Prostate gland (tissue), 2 donors: ENCODE data around the gene CDR2.

Experiments used
- POLR2AphosphoS5 ChIP-seq: sonication (generic); formaldehyde crosslinking; IDR thresholded peaks from one replicate; pipeline ENCODE4 v1.6.1; 2017; ENCODE audit warnings: antibody characterized with exemption
- TF ChIP-seq, protein P1 (sequence below), 4 experiments: fragments of 200-600 bp in 2 of 4; fragments of 450-650 bp in 2 of 4; sonication (generic) in 2 of 4; IDR thresholded peaks; 1 replicate in 3 of 4; 2 replicates in 1 of 4; pipeline ENCODE4 v1.5.1; 2016 to 2019; ENCODE audit warnings: antibody characterized with exemption in 4 of 4, mild to moderate bottlenecking in 2 of 4, moderate library complexity in 2 of 4

DNA sequence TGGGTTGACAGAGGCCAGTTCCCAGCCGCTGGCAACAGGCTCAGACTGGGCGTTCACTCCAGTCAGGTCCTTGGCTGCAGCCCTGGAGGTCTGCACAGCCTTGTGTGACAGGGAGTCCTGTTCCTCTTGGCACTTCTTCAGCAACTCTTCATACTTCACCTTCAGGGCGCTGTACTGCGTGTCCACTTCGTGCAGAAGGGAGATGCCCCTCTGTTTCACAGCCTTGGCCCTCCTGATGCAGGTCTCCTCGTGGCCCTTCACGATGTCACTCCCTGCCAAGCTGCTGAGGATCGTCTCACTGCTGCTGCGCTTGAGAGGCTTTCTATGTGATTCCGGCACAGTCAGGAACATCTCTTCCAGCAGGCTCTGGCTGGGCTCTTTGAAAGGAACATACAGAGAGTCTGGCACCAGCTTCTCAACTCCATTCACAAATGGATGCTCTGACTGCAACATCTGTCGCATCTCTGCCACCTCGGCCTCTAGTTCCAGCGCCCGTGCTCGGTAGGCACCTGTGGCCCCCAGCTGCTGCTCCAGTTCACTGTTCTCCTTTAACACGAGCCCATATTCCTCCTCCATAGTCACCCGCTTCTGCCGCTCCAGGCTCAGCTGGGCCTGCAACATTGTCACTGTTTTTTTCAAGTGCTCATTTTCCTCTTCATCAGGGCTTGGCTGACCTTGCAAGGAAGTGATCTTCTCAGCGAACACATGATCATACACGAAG lies 27.2 kb downstream of the CDR2 start:
- TF ChIP-seq, protein P1, sequence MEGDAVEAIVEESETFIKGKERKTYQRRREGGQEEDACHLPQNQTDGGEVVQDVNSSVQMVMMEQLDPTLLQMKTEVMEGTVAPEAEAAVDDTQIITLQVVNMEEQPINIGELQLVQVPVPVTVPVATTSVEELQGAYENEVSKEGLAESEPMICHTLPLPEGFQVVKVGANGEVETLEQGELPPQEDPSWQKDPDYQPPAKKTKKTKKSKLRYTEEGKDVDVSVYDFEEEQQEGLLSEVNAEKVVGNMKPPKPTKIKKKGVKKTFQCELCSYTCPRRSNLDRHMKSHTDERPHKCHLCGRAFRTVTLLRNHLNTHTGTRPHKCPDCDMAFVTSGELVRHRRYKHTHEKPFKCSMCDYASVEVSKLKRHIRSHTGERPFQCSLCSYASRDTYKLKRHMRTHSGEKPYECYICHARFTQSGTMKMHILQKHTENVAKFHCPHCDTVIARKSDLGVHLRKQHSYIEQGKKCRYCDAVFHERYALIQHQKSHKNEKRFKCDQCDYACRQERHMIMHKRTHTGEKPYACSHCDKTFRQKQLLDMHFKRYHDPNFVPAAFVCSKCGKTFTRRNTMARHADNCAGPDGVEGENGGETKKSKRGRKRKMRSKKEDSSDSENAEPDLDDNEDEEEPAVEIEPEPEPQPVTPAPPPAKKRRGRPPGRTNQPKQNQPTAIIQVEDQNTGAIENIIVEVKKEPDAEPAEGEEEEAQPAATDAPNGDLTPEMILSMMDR (IDR thresholded peaks at IDR 0.05): no peak
- TF ChIP-seq POLR2AphosphoS5: no peak
